ENCODE results near the gene BRME1.

The BRME1 gene

DNA sequence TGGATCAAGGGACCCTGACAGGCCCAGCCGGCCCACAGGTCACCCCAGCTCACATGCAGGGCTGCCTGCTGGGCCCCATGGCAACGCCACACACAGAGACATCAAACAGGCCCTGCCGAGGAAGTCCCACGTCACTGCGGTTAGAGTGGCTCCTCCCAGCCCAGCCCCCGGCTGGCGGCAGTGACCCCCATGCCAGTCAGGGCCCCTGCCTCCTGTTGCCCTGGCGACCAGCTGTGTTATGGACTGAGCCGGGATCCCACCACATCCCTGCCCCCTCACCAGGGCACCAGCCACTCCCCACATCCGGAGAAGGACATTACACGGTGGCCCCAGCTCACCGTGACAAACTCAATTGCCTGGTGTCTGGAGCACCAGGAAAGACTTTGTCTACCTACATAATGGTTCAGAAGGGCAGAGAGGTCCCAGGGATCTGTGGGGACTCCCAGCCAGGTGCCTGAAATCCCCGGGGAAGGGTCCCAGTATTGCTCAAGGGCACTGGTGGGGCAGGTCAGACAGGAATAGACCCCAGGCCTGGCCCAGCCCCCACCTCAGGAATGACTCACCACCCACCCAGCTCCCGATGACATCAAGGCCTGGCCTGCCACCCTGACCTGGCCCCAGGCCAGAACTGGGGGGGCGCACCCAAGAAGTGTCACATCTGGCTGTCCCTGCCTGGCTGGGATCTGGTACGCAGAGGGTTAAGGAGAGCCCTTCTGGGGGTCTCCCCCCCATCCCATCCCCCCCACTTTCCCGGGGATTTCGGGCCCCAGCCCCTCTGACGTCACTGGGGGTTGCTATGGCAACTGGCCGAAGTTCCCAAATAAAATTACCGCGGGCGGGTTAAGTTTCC is 59.1 kb downstream of the BRME1 start:
- DNase-seq (ENCODE audit: low read depth in 2 of 2), result peak; percentile 93 to 96

DNA sequence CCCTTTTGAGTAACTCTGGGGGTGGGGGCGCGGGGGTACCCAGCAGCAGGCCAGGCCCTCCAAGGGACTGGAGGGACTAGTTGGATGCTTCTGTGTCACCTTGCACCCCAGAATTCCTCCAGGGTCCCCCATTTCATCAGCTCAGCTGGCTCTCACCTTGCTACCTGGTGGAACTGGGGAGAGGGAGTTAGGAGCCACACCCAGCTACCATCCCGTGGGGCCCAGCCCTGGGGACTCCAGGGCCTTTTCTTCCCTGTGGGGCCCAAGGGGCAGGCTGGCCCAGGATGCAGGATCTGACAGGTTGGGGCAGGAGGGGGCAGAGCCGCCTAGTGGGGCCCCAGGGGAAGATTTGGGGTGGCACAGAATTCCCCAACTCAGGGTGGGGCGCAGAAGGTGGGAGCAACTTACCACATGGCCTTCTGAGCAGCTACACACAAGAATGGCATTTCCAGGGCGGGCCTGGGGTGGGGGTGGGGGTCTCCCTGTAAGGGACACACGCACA is 61.7 kb downstream of the BRME1 start:
- no peak for DNase-seq (ENCODE audit: low read depth in 2 of 2)

DNA sequence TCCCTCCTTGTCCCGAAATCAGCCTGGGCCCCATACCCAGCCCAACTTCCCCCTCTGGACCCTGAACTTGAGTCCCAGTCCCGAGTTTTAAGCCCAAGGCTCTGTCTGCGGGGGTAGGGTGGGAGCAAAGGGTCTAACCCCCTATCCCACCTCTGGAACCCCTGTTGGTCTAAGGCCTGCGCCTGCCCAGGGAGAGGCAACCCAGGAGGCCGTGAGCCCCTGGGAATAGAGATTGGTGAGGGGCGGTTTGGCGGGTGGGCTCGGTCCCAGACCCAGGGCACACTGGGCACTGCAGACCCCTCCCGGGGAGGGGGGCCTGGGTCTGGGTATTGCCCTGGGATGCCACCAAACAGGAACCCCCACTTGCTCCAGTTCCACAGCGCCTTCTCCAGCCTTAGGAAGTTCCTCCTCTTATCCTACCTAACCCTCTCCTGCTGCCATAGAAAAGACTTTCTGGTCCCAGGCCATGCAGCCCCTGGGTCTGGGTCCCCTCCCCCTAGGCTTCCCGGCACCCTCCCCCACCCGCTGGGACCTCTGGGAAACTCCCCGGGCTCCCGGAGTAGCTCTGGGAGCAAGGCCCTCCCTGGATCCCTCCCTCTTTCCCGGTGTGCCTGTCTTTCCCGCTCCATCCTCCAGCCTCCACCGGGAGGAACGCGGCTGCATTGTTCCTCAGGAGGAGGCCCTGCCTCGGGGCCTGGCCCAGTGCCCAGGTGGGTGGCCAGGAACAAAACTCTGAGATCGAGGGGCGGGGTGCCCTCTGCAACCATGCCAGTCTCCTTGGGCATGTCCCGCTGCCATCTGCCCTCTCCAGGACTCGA is 62.6 kb downstream of the BRME1 start:
- no peak for DNase-seq (ENCODE audit: low read depth in 2 of 2)

DNA sequence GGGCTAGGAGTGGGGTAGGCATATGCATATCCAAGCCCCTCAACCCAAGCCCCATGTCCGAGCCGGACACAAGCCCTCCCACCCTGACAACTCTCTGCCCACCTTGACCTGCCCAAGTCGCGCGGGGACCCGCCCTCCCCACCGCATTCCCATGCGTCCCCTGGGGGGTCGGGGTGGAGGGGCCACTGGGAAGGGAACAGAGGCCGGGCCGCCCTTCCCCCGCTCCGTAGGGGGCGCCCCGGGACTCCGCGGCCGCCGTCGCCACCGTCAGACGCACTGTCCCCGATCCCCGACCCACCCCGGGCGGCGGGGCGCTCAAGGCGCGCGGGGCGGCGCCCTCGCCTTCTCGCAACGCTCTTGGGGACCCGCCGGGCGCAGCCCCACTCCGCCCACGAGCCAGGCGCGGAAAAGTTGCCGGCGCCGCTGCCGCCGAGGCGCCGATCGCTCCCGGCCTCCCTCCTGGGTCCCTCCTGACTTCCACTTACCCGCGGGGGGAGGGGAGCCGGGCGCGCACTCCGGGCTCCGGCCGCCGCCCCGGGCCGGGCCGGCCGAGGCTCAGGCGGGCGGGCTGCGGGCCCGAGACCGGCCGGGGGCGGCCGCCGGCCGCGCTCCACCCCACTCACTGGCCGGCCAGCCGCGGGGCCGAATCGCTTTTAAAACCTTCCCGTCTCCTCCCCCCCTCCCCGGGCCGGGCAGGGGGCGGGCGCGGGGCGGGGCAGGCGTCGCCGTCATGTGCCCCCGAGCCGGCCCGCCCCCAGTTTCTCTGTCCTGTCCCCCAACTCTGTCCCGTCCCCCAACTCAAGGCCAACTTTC is 63.4 kb downstream of the BRME1 start:
- peak in 1 of 2 donors; percentile 55 for DNase-seq (ENCODE audit: low read depth in 2 of 2)

DNA sequence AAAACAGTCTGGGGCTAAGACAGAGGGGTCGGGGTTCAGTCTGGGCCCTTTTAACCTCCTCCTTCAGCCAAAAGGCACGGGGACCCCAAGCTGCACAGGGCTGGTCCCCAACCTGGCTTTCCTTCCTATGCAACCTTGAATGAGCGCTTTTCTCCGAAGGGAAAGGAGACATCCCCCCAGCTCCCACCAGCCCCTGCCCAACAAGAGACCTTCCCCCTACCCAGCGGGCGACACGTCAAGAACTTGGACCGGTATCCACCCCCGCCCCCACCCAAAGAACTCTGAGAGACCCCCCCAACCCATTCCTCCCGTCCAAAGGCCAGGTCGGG is 64.0 kb downstream of the BRME1 start:
- no peak for DNase-seq (ENCODE audit: low read depth in 2 of 2)

DNA sequence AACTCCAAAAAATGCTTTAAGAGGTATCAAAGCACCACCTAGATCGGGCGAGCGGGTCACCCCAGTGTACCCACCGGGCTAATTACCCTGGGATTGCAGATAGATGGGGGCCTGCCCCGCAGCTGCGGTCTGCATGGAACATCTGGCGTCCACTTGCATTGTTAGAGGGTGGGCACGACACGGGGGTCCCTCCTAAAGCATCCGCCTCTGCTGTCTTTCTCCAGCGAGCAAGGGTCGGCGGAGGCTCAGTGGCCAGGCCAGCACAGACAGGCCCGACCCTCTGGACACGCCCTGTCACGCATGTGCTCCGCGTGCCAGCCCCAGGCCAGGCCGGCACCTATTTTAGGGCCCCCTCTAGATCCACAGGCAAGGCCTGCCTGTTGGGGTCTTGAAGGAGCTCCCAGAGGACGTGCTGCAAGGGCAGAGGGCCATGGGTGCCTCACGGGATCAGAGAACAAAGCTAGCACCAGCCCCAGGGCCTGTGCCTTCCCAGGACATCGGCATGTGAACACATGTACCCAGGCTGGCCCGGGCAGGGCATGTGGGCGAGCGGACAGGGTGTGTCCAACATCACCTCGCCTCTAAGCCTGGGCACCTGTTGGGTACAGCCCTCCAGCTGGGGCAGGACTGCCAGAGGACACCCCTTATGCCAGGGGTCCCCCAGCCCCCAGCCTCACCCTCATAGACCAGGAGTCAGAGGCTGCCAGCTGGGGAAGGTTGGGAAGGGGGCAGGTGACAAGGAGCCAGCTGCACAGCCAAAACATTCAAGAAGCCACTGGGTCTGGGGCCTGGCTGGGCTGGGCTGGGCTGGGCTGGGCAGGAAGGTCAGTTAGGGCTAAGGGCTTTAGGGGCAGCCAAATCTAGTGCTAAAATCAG is 64.6 kb downstream of the BRME1 start:
- no peak for DNase-seq (ENCODE audit: low read depth in 2 of 2)

DNA sequence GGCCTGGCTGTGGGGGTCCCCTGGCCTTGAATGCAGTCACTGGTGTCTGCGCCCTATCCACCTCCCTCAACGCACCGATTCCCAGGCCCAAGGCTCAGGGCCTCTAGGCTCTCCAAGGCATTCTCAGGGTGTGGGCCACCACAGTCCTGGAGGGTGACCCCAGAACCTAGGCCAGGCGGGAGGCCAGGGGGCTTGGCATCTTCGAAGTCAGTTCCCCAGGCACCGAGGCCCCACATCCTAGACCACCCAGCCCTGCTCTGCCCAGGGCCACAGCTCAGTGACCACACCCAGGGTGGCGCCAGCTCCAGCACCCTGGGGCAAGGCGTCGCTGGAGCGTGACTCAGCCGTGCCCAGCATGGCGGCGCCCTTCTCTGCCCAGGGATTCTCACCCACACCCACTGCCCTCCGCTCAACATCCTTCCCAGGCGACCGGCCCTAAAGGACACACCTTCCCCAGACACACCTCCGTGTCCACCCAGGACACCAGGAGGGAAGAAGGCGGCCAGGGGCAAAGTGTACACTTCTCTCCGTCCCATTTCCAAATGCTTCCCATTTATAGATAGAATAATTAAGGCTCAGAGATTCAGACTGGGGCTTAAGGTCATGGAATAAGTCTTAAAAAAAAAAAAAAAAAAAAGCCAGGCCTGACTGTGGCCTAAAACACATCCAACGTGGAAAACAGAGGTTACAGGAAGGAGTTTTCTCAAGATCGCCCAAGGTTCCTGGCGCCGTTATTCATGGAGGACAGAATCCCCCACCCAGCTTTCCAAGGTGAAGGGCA is 65.4 kb downstream of the BRME1 start:
- DNase-seq (ENCODE audit: low read depth in 2 of 2), result no peak

DNA sequence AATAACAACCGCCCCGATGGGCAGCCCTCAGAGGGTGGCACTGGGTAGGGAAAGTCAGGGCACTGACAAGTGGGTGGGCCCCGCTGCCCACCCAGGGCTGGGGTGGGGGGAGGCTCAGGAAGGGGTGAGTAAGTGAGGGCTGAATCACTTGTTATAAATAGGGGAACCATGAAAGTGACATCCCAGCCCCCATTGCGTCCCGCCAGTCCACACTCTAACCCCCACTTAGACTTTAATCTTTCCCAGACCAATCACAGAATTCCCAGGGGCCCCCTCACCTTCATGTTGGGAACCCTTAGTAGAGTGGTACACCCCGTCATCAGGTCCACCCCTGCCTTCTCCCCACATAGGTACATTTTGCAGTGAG is 66.0 kb downstream of the BRME1 start:
- no peak for DNase-seq (ENCODE audit: low read depth in 2 of 2)

DNA sequence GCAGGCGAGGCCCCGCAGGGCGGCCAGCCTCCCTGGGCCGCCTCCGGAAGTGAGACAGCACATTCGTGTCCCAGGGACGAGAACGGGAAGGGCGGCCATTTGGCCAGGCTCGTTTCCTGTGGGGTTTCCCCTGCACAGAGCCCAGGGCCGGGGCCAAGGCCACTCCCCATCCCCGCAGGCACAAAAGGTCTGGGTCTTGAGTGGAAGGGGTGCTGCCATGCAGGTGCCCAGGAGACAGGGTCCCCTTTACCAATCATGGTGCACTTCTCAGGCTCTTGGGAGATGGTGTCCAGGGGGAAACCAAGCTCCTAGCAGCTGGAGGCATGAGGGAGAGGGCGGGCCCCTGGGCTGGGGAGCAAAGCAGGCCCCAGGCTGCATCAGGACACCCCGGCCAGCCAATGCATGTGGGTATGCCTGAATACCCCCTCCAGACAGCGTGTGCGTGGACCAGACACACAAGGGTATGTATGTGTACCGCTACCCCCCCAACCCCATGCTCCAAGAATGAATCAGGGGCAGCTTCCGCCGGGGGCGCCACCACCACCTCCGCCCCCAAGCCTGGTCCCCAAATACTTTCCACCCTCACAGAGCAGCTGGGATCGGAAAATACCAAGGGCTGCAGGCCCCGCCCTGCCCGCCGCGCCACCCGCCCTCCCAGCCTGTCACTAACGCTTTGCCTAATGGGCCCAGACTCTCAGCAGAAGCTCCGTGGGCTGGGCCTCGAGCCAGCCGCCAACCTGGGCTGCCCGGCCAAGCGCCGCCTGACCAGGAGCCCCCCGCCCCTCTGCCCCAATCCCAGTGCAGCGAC is 66.6 kb downstream of the BRME1 start:
- DNase-seq (ENCODE audit: low read depth in 2 of 2), result peak; percentile 67 to 79

DNA sequence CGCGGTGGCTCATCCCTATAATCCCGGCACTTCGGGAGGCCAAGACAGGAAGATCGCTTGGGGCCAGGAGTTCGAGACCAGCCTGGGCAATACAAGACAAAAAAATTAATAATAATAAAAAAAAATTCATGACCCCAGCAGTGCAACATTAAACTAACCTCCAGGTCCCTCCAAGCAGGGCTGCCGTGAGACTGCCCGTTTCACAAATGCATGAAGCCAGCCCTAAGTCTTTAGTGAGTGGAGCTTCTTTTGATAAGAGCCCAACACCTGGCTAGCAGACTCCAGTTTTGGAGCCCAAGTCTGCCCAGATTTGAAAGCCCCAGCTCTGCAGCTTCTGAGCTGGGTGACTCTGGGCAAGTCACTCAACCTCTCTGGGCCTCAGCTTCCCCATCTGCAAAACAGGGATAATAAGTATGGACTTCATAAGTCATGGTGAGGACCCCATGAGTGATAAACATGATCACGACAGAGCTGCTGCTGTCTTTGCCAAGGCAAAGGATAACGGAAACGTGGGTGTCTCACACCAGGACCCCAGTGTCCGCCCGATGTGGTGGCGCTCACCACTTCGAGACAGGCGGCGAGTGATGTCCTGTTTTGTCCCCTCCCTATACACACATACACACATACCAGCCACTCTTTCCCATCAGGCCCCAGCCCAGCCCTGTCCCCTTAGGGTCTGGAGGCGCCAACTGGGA is 67.3 kb downstream of the BRME1 start:
- no peak for DNase-seq (ENCODE audit: low read depth in 2 of 2)

DNA sequence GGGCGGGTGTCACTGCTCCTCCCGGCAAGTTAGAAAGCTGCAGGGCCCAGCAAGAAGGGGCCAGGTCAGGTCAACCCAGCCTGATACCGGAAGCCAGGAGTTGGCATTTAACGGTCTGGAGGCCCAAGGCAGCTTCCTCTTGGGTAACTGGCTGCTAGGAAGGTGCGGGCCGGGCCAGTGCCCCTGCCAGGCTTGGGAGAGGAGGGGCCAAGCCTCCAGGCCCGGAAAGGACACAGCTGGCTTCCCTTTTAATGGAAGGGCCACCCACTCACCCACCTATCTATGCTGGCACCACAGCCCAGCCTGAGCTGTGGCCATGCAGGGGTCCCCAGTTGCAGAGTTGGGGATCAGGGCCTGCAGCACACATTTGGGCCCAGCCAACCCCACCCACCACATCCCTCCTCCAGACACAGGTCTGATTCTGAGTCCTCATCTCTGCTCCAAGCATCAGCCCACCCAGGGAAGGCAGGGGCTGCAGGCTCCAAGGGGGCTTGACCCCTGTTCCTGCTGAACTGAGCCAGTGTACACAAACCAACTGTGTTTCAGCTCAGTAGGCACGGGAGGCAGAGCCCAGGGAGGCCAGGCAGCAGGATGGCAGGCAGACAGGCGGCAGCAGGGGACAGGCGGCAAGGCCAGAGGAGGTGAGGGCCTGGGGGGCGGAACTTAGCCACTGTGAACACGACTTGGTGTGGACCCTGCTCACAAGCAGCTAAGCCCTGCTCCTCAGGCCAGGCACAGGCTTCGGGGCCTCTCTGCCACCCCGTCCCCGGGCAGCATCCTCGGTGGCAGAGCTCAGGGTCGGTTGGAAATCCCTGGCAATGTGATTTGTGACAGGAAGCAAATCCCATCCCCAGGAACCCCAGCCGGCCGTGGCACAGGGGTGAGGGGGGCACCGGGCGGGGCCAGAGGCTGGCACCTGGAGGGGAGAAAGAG is 69.9 kb downstream of the BRME1 start:
- DNase-seq (ENCODE audit: low read depth in 2 of 2), result no peak

DNA sequence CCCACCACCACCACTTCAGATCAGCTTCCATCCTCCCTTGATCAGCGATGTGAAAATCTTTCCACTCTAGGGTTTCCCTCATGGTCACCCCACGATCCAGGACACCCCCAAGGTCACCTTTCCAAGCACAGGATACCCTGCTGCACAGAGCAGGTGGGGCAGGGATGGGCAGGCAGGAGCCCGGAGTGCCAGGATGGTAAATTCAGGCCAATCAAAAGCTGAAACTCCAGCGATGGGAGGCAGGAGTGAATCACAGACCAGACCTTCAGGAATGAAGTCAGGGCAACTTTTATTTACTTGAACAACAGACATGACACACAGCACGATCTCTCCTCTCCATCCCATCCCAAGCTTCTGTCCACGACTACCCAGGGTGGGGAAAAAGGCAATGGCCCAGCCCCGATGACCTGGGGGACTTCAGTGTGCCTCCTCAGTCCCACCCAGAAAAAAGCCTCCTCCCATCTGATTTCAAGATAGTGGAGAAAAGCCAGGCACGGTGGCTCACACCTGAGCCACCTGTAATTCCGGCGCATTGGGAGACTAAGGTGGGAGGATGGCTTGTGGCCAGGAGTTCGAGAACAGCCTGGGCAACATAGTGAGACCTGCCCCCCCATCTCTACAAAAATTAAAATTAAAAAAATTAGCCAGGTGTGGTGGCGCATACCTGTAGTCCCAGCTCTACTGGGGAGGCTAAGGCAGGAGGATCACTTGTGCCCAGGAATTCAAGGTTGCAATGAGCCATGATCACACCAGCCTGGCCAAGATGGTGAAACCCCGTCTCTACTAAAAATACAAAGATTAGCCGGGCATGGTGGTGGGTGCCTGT is 71.5 kb downstream of the BRME1 start:
- no peak for DNase-seq (ENCODE audit: low read depth in 2 of 2)

DNA sequence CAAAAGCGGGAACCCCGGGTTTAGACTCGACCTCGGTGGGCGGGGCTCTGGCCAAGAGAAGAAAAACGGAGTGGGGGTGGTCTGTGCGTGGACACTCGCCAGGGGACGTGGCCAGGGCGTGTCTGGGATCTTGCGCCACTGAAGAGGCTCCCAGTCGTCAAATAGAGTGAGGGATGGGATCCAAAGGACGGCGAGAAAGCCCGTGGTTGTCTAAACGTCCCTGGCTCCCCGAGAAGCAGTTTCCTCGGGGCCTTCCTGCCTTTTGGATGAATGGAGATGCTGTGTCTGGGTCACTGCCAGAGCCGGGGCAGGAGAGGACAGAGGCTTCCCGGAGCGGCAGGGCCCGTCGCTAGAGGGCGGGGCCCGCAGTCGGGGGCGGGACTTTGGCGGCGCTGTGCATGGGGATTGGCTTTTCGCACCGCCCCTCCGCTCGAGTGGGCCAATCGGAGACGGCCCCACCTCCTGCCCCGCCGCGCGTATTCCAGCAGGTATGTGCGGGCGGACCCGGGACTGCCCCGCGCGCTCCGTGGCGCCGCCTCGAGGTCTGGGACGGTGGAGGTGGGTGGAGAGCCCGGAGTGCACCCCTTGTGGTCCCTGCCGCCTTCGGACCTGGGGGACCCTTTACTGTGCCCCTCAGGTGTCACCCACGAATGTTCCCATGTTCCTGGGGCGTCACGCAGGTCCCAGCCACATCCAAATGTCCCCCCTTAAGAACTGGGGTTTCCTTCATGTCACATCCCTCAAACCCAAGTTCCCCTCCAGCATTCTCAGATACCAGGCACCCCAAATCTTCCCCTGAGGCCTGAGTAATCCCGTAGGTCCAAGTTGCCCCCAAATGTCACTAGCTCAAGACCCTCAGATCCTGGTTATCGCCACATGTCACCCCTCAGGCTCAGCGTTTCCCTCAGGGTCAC is 72.3 kb downstream of the BRME1 start:
- peak; percentile 75 to 83 for DNase-seq (ENCODE audit: low read depth in 2 of 2)
